ENCODE data around the gene PHF13. TPM values are rescaled to one million over a fixed set of nuclear protein-coding genes. Genes with fewer than 3 reads are reported as not detected.

Gene PHF13
- total and polyA plus RNA-seq, 2 experiments from 2014 or later = 9.6 to 11.4 TPM

DNA sequence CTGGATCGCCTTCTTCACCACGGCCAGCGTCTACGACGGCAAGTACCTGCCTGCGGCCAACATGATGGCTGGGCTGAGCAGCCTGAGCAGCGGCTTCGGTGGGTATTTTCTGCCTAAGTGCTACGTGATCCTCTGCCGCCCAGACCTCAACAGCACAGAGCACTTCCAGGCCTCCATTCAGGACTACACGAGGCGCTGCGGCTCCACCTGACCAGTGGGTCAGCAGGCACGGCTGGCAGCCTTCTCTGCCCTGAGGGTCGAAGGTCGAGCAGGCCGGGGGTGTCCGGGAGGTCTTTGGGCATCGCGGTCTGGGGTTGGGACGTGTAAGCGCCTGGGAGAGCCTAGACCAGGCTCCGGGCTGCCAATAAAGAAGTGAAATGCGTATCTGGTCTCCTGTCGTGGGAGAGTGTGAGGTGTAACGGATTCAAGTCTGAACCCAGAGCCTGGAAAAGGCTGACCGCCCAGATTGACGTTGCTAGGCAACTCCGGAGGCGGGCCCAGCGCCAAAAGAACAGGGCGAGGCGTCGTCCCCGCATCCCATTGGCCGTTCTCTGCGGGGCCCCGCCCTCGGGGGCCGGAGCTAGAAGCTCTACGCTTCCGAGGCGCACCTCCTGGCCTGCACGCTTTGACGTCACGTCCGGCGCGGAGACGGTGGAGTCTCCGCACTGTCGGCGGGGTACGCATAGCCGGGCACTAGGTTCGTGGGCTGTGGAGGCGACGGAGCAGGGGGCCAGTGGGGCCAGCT lies 34.0 kb upstream of the PHF13 start, which contains the start of gene ZBTB48:
Gene ZBTB48 (plus strand): TSS at position 621 of the 745 bp plus-strand sequence. CDS start 616 bp downstream, outside the sequence.
- Histone ChIP-seq H4K20me1 (ENCODE audit: insufficient read depth, poor library complexity, severe bottlenecking) (no peaks in the 10 kb centered on the region), H3K4me2 (peak within 1 kb of the TSS; percentile 97), H3K36me3 (replicated peaks; ENCODE audit: insufficient read depth, low read depth) (no peaks in the 10 kb centered on the region), H3K9me2 (replicated peaks; ENCODE audit: insufficient read depth) (no peaks in the 10 kb centered on the region), H3K4me3 (peak within 1 kb of the TSS; percentile 60), H2AFZ (peak within 1 kb of the TSS; percentile 51), H3K27ac (peak within 1 kb of the TSS; percentile 77), H3K4me1 (ENCODE audit: insufficient read depth) (peaks cover 35% of the 10 kb centered on the region), H3K79me2 (peaks cover 37% of the 10 kb centered on the region), H3K27me3 (no peaks in the 10 kb centered on the region), H3K9me3 (ENCODE audit: low read depth) (no peaks in the 10 kb centered on the region)
- 22% methylated on average over 54 of the region's 58 CpGs for WGBS (ENCODE audit: low lambda C conversion rate, missing lambda C conversion rate)
- peak; percentile 99 for DNase-seq (ENCODE audit: low spot score)
- TF ChIP-seq EZH2 (IDR thresholded peaks at IDR 0.05; ENCODE audit: borderline replicate concordance) = no peak
- no peak for TF ChIP-seq EZH2phosphoT487 (IDR thresholded peaks at IDR 0.05; ENCODE audit: low read depth, severe bottlenecking, unreplicated experiment)
- TF ChIP-seq, protein P1, sequence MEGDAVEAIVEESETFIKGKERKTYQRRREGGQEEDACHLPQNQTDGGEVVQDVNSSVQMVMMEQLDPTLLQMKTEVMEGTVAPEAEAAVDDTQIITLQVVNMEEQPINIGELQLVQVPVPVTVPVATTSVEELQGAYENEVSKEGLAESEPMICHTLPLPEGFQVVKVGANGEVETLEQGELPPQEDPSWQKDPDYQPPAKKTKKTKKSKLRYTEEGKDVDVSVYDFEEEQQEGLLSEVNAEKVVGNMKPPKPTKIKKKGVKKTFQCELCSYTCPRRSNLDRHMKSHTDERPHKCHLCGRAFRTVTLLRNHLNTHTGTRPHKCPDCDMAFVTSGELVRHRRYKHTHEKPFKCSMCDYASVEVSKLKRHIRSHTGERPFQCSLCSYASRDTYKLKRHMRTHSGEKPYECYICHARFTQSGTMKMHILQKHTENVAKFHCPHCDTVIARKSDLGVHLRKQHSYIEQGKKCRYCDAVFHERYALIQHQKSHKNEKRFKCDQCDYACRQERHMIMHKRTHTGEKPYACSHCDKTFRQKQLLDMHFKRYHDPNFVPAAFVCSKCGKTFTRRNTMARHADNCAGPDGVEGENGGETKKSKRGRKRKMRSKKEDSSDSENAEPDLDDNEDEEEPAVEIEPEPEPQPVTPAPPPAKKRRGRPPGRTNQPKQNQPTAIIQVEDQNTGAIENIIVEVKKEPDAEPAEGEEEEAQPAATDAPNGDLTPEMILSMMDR (IDR thresholded peaks at IDR 0.05; ENCODE audit: poor library complexity) = no peak

DNA sequence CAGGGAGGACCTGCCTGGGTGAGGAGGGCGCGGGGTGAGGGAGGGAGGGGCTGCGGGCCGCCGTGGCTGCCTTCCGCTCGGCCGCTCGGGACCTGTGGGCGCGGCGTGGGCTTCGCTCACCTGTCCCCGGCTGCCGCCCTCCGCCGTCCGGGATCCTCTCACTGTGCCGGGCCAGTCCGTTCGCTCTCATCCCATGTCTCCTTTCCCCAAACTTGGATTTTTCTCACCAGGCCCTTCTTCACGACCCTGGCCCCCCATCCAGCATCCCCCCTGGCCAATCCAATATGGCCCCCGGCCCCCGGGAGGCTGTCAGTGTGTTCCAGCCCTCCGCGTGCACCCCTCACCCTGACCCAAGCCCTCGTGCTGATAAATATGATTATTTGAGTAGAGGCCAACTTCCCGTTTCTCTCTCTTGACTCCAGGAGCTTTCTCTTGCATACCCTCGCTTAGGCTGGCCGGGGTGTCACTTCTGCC lies 33.4 kb upstream of the PHF13 start:
- TF ChIP-seq EZH2phosphoT487 (IDR thresholded peaks at IDR 0.05; ENCODE audit: low read depth, severe bottlenecking, unreplicated experiment) (no peak), EZH2 (IDR thresholded peaks at IDR 0.05; ENCODE audit: borderline replicate concordance) (no peak)
- TF ChIP-seq, protein P1 (IDR thresholded peaks at IDR 0.05; ENCODE audit: poor library complexity) = no peak
- Histone ChIP-seq H3K27ac (peak overlapping the region; percentile 70), H4K20me1 (ENCODE audit: insufficient read depth, poor library complexity, severe bottlenecking) (no peaks in the 10 kb centered on the region), H3K9me3 (ENCODE audit: low read depth) (no peaks in the 10 kb centered on the region), H3K4me3 (peak overlapping the region; percentile 60), H3K4me1 (ENCODE audit: insufficient read depth) (peaks cover 35% of the 10 kb centered on the region), H2AFZ (peak overlapping the region; percentile 23), H3K9me2 (replicated peaks; ENCODE audit: insufficient read depth) (no peaks in the 10 kb centered on the region), H3K79me2 (peaks cover 40% of the 10 kb centered on the region), H3K27me3 (no peaks in the 10 kb centered on the region), H3K36me3 (replicated peaks; ENCODE audit: insufficient read depth, low read depth) (no peaks in the 10 kb centered on the region), H3K4me2 (peak overlapping the region; percentile 97)
- WGBS (ENCODE audit: low lambda C conversion rate, missing lambda C conversion rate) = 6% methylated on average over 9 of the region's 30 CpGs
- DNase-seq (ENCODE audit: low spot score) = no peak

DNA sequence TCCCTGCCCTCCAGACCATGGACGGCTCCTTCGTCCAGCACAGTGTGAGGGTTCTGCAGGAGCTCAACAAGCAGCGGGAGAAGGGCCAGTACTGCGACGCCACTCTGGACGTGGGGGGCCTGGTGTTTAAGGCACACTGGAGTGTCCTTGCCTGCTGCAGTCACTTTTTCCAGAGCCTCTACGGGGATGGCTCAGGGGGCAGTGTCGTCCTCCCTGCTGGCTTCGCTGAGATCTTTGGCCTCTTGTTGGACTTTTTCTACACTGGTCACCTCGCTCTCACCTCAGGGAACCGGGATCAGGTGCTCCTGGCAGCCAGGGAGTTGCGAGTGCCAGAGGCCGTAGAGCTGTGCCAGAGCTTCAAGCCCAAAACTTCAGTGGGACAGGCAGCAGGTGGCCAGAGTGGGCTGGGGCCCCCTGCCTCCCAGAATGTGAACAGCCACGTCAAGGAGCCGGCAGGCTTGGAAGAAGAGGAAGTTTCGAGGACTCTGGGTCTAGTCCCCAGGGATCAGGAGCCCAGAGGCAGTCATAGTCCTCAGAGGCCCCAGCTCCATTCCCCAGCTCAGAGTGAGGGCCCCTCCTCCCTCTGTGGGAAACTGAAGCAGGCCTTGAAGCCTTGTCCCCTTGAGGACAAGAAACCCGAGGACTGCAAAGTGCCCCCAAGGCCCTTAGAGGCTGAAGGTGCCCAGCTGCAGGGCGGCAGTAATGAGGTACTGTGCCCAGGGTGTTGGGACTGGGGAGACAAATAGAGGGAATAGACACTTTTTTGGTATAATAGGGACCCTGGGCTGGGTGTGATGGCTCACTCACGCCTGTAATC lies 32.7 kb upstream of the PHF13 start:
- Histone ChIP-seq H3K9me3 (ENCODE audit: low read depth) (no peaks in the 10 kb centered on the region), H3K27me3 (no peaks in the 10 kb centered on the region), H3K4me2 (peak overlapping the region; percentile 97), H3K4me3 (peak overlapping the region; percentile 60), H3K36me3 (replicated peaks; ENCODE audit: insufficient read depth, low read depth) (no peaks in the 10 kb centered on the region), H4K20me1 (ENCODE audit: insufficient read depth, poor library complexity, severe bottlenecking) (no peaks in the 10 kb centered on the region), H2AFZ (peak overlapping the region; percentile 23), H3K27ac (peak overlapping the region; percentile 70), H3K4me1 (ENCODE audit: insufficient read depth) (peaks cover 35% of the 10 kb centered on the region), H3K9me2 (replicated peaks; ENCODE audit: insufficient read depth) (no peaks in the 10 kb centered on the region), H3K79me2 (peaks cover 40% of the 10 kb centered on the region)
- TF ChIP-seq EZH2 (IDR thresholded peaks at IDR 0.05; ENCODE audit: borderline replicate concordance) (no peak), EZH2phosphoT487 (IDR thresholded peaks at IDR 0.05; ENCODE audit: low read depth, severe bottlenecking, unreplicated experiment) (no peak)
- TF ChIP-seq, protein P1 (IDR thresholded peaks at IDR 0.05; ENCODE audit: poor library complexity) = no peak
- WGBS (ENCODE audit: low lambda C conversion rate, missing lambda C conversion rate) = 48% methylated on average over 19 of the region's 19 CpGs
- DNase-seq (ENCODE audit: low spot score) = peak; percentile 40
